Prostate gland (tissue), 2 donors: ENCODE results near the gene ATP10B.

Experiments used
- POLR2A ChIP-seq: fragments of 450-650 bp; IDR thresholded peaks from one replicate; pipeline ENCODE4 v1.6.1; 2016; ENCODE audit warnings: antibody characterized with exemption, mild to moderate bottlenecking
- POLR2AphosphoS5 ChIP-seq: sonication (generic); formaldehyde crosslinking; IDR thresholded peaks from one replicate; pipeline ENCODE4 v1.6.1; 2017; ENCODE audit warnings: antibody characterized with exemption
- TF ChIP-seq, protein P1 (sequence below), 4 experiments: fragments of 200-600 bp in 2 of 4; fragments of 450-650 bp in 2 of 4; sonication (generic) in 2 of 4; IDR thresholded peaks; 1 replicate in 3 of 4; 2 replicates in 1 of 4; pipeline ENCODE4 v1.5.1; 2016 to 2019; ENCODE audit warnings: antibody characterized with exemption in 4 of 4, mild to moderate bottlenecking in 2 of 4, moderate library complexity in 2 of 4

DNA sequence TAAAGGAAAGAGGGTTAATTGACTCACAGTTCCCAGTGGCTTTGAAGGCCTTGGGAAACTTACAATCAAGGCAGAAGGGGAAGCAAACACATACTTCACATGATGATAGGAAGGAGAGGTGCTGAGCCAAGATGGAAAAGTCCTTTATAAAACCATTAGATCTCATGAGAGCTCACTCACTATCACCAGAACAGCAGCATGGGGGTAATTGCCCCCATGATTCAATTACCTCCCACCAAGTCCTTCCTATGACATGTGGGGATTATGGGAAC is 330.7 kb downstream of the ATP10B start:
- TF ChIP-seq, protein P1, sequence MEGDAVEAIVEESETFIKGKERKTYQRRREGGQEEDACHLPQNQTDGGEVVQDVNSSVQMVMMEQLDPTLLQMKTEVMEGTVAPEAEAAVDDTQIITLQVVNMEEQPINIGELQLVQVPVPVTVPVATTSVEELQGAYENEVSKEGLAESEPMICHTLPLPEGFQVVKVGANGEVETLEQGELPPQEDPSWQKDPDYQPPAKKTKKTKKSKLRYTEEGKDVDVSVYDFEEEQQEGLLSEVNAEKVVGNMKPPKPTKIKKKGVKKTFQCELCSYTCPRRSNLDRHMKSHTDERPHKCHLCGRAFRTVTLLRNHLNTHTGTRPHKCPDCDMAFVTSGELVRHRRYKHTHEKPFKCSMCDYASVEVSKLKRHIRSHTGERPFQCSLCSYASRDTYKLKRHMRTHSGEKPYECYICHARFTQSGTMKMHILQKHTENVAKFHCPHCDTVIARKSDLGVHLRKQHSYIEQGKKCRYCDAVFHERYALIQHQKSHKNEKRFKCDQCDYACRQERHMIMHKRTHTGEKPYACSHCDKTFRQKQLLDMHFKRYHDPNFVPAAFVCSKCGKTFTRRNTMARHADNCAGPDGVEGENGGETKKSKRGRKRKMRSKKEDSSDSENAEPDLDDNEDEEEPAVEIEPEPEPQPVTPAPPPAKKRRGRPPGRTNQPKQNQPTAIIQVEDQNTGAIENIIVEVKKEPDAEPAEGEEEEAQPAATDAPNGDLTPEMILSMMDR (IDR thresholded peaks at IDR 0.05): no peak
- TF ChIP-seq POLR2A (no peak), POLR2AphosphoS5 (no peak)
